Panc1 (cell line): ENCODE data around the gene SIK3. TPM values are rescaled to one million over a fixed set of nuclear protein-coding genes. Genes with fewer than 3 reads are reported as not detected.

Source experiments
- ATAC-seq: fragments of 200-7000 bp; cut with Tn5 transposase; 2 replicates; pipeline ENCODE4 v1.9.1; 2020; ENCODE audit warnings: mild to moderate bottlenecking, moderate library complexity
- BruUV-seq: library from RNA; stranded (reverse); fragments of 400-500 nt; replicated peaks from 2 replicates; lab custom pipeline; 2021; lab: Mats Ljungman, UMichigan
- CTCF ChIA-PET: fragments of 300-600 bp; sonication (Branson Sonifier 250); formaldehyde crosslinking; loops from one replicate; lab custom pipeline; 2022; ENCODE audit warnings: antibody characterized with exemption; lab: Charles Lee
- POLR2A ChIA-PET: fragments of 300-600 bp; sonication (Branson Sonifier 250); formaldehyde crosslinking; loops from one replicate; lab custom pipeline; 2022; ENCODE audit warnings: antibody characterized with exemption; lab: Charles Lee
- DNase-seq: peaks from one replicate; pipeline ENCODE4 v3.0.0-alpha.2; 2010; ENCODE audit warnings: low read depth, low spot score
- H3K27ac ChIP-seq: 2 replicates; pipeline ENCODE4 v1.5.1; 2011; ENCODE audit warnings: mild to moderate bottlenecking, low read length, inconsistent platforms
- H3K27me3 ChIP-seq: fragments of 200-500 bp; sonication (Bioruptor generic); 2 replicates; pipeline ENCODE4 v1.6.0; 2014; ENCODE audit warnings: low read length, inconsistent platforms; ENCODE audit not compliant: control insufficient read depth, insufficient read depth
- H3K36me3 ChIP-seq: fragments of 200-500 bp; sonication (Bioruptor generic); 2 replicates; pipeline ENCODE4 v1.5.1; 2014; ENCODE audit warnings: inconsistent platforms, mild to moderate bottlenecking, low read length, moderate library complexity; ENCODE audit not compliant: control insufficient read depth, insufficient read depth
- H3K4me1 ChIP-seq: 2 replicates; pipeline ENCODE4 v1.5.1; 2011; ENCODE audit warnings: inconsistent platforms, mild to moderate bottlenecking, low read length, moderate library complexity; ENCODE audit not compliant: control insufficient read depth, insufficient read depth
- H3K4me3 ChIP-seq, 2 experiments: 2 replicates each; pipeline ENCODE4 v1.5.1; 2011 to 2012; ENCODE audit warnings: low read depth in 2 of 2, low read length in 2 of 2, mild to moderate bottlenecking in 2 of 2, inconsistent platforms in 1 of 2, moderate library complexity in 1 of 2
- H3K9me3 ChIP-seq: fragments of 200-500 bp; sonication (Bioruptor generic); 2 replicates; pipeline ENCODE4 v1.5.1; 2014; ENCODE audit warnings: low read depth, mild to moderate bottlenecking, inconsistent platforms, low read length, moderate library complexity; ENCODE audit not compliant: control insufficient read depth, insufficient read depth
- POLR2AphosphoS5 ChIP-seq: IDR thresholded peaks from 2 replicates; pipeline ENCODE4 v1.6.1; 2012; ENCODE audit warnings: mild to moderate bottlenecking, low read depth, low read length, moderate library complexity
- SIN3A ChIP-seq: IDR thresholded peaks from 2 replicates; pipeline ENCODE4 v1.6.1; 2012; ENCODE audit warnings: low read depth, mild to moderate bottlenecking, low read length, moderate library complexity, borderline replicate concordance; ENCODE audit not compliant: insufficient read depth
- TCF7L2 ChIP-seq: IDR thresholded peaks from 2 replicates; pipeline ENCODE4 v1.6.1; 2011; ENCODE audit warnings: mild to moderate bottlenecking, low read depth, low read length, inconsistent platforms
- in situ Hi-C: cut with HindIII; loops from 2 replicates; pipeline ENCODE4 v1.10.0; 2016; ENCODE audit warnings: low sequenced_read_pairs, low pct_unique_long_range_greater_than_20kb
- intact Hi-C: fragments of 100-400 bp; cut with micrococcal nuclease; formaldehyde crosslinking; loops from one replicate; pipeline ENCODE4 v1.10.0; 2022; ENCODE audit not compliant: unreplicated experiment
- total RNA-seq: library from RNA; stranded (reverse); gene quantifications from one replicate; pipeline ENCODE4 v1.2.1, GENCODE V29; 2021; ENCODE audit not compliant: unreplicated experiment
- TF ChIP-seq, protein P1 (sequence below), 2 experiments: IDR thresholded peaks; 2 replicates each; pipeline ENCODE4 v1.6.1; 2011 to 2012; ENCODE audit warnings: low read depth in 2 of 2, control low read depth in 1 of 2, low read length in 1 of 2, mild to moderate bottlenecking in 1 of 2, moderate library complexity in 1 of 2; ENCODE audit not compliant: insufficient read depth in 1 of 2
- TF ChIP-seq, protein P2 (sequence below): fragments of 450-650 bp; IDR thresholded peaks from 2 replicates; pipeline ENCODE4 v1.5.1; 2017; ENCODE audit warnings: mild to moderate bottlenecking

Gene SIK3
- total RNA-seq, 1 experiment from 2014 or later: 39.7 TPM

GRCh38 chr11:117089685-117090084 is 8.5 kb downstream of the SIK3 start:
- TF ChIP-seq, protein P1, sequence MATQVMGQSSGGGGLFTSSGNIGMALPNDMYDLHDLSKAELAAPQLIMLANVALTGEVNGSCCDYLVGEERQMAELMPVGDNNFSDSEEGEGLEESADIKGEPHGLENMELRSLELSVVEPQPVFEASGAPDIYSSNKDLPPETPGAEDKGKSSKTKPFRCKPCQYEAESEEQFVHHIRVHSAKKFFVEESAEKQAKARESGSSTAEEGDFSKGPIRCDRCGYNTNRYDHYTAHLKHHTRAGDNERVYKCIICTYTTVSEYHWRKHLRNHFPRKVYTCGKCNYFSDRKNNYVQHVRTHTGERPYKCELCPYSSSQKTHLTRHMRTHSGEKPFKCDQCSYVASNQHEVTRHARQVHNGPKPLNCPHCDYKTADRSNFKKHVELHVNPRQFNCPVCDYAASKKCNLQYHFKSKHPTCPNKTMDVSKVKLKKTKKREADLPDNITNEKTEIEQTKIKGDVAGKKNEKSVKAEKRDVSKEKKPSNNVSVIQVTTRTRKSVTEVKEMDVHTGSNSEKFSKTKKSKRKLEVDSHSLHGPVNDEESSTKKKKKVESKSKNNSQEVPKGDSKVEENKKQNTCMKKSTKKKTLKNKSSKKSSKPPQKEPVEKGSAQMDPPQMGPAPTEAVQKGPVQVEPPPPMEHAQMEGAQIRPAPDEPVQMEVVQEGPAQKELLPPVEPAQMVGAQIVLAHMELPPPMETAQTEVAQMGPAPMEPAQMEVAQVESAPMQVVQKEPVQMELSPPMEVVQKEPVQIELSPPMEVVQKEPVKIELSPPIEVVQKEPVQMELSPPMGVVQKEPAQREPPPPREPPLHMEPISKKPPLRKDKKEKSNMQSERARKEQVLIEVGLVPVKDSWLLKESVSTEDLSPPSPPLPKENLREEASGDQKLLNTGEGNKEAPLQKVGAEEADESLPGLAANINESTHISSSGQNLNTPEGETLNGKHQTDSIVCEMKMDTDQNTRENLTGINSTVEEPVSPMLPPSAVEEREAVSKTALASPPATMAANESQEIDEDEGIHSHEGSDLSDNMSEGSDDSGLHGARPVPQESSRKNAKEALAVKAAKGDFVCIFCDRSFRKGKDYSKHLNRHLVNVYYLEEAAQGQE (IDR thresholded peaks at IDR 0.05; ENCODE audit: insufficient read depth in 1 of 2, low read depth in 2 of 2, low read length in 1 of 2): no peak
- TF ChIP-seq, protein P2, sequence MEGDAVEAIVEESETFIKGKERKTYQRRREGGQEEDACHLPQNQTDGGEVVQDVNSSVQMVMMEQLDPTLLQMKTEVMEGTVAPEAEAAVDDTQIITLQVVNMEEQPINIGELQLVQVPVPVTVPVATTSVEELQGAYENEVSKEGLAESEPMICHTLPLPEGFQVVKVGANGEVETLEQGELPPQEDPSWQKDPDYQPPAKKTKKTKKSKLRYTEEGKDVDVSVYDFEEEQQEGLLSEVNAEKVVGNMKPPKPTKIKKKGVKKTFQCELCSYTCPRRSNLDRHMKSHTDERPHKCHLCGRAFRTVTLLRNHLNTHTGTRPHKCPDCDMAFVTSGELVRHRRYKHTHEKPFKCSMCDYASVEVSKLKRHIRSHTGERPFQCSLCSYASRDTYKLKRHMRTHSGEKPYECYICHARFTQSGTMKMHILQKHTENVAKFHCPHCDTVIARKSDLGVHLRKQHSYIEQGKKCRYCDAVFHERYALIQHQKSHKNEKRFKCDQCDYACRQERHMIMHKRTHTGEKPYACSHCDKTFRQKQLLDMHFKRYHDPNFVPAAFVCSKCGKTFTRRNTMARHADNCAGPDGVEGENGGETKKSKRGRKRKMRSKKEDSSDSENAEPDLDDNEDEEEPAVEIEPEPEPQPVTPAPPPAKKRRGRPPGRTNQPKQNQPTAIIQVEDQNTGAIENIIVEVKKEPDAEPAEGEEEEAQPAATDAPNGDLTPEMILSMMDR: no peak
- no peaks in the 10 kb centered on the region for H3K27me3 ChIP-seq
- H3K4me3 ChIP-seq: no peak overlapping the region
- H3K4me1 ChIP-seq: peaks cover 9% of the 10 kb centered on the region
- no peak for ATAC-seq
- ChIA-PET CTCF (no interaction called here), POLR2A (interaction anchor here (0.8 kb wide), 1 partner anchor 164 kb away, joined by 4 read pairs; no protein-coding TSS in a partner anchor)
- DNase-seq: no peak
- no TSS peak for BruUV-seq
- intact Hi-C loops: no loop called here
- no peak overlapping the region for H3K27ac ChIP-seq
- H3K36me3 ChIP-seq: no peaks in the 10 kb centered on the region
- in situ Hi-C loops: no loop called here
- H3K9me3 ChIP-seq: no peaks in the 10 kb centered on the region

DNA sequence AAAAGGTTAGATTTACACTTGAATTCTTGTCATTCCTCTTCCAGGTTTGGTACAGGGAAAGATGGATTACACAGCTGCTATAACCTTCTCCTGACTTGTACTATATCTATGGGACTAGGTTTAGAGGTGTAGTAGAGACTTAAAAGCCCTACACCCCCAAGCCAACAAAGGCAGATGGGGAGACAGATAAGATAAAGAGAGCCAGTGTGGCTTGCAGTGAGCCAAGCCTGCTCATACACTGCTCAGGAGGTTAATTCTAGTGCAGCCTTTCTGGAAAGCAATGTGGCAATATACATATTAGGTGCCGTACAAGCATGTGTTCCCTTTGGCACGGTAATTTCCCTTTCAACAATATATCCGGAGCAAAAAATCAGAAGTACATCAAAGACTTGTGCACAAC is 10.8 kb downstream of the SIK3 start:
- Histone ChIP-seq H3K4me3 (no peak overlapping the region), H3K27ac (no peak overlapping the region), H3K4me1 (peaks cover 7% of the 10 kb centered on the region), H3K9me3 (no peaks in the 10 kb centered on the region), H3K36me3 (no peaks in the 10 kb centered on the region), H3K27me3 (no peaks in the 10 kb centered on the region)
- POLR2A ChIA-PET: no interaction called here
- no peak for DNase-seq
- no TSS peak for BruUV-seq
- intact Hi-C loops: no loop called here
- CTCF ChIA-PET: no interaction called here
- in situ Hi-C loops: no loop called here
- peak; percentile 51; the same call in 1 of the 2 replicates for ATAC-seq
- no peak for TF ChIP-seq TCF7L2
- no peak for TF ChIP-seq SIN3A
- TF ChIP-seq POLR2AphosphoS5: no peak
- TF ChIP-seq, protein P1 (IDR thresholded peaks at IDR 0.05; ENCODE audit: insufficient read depth in 1 of 2, low read depth in 2 of 2, low read length in 1 of 2): no peak
- TF ChIP-seq, protein P2: no peak
